ENCODE results near the gene KIR3DL2.
"Not testable (repeated sequence)": the region's sequence is repeated elsewhere in the genome, so short reads cannot be mapped to it uniquely, and the experiment has no call there.

The KIR3DL2 gene

DNA sequence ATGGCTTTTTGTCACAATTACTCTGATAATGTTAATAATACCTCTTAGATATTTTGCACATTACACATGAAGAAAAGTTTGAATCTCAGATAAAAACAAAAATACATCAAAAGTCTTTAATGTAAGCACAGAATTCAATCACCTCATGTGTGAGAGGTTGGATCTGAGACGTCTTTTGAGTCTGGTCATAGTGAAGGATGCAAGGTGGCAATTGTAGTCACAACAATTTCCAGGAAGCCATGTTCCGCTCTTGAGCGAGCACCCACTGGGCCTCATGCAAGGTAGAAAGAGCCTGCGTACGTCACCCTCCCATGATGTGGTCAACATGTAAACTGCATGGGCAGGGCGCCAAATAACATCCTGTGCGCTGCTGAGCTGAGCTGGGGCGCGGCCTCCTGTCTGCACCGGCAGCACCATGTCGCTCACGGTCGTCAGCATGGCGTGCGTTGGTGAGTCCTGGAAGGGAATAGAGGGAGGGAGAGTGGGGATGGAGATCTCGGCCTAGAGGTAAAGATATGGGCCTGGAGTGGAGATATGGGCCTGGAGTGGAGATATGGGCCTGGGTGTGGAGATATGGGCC, at the start of gene KIR3DL2:
TSS of gene KIR3DL2 (plus strand) at position 383 of the 580 bp plus-strand sequence. CDS start at position 416, 33 bp downstream.
- not testable (repeated sequence) for H3K4me3 ChIP-seq (ENCODE audit: low read depth, low read length); DNase-seq (ENCODE audit: low read depth)

DNA sequence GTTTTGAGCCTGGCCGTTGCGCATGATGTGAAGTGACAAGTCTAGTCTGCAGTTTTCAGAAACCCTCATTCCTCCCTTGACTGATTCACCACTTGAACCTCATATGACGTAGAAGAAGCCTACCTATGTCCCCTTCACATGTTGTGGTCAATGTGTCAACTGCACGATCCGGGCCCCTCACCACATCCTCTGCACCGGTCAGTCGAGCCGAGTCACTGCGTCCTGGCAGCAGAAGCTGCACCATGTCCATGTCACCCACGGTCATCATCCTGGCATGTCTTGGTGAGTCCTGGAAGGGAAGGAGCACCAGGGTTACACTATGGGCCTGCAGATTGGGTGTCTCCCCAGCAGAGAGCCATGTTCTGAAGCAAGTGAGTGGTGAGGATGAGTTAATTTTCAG, 46.8 kb upstream of the KIR3DL2 start, which contains the start of gene KIR2DL4:
TSS of gene KIR2DL4 (plus strand) at position 201 of the 400 bp plus-strand sequence. CDS start at position 243, 42 bp downstream.
- TF ChIP-seq, protein P1, sequence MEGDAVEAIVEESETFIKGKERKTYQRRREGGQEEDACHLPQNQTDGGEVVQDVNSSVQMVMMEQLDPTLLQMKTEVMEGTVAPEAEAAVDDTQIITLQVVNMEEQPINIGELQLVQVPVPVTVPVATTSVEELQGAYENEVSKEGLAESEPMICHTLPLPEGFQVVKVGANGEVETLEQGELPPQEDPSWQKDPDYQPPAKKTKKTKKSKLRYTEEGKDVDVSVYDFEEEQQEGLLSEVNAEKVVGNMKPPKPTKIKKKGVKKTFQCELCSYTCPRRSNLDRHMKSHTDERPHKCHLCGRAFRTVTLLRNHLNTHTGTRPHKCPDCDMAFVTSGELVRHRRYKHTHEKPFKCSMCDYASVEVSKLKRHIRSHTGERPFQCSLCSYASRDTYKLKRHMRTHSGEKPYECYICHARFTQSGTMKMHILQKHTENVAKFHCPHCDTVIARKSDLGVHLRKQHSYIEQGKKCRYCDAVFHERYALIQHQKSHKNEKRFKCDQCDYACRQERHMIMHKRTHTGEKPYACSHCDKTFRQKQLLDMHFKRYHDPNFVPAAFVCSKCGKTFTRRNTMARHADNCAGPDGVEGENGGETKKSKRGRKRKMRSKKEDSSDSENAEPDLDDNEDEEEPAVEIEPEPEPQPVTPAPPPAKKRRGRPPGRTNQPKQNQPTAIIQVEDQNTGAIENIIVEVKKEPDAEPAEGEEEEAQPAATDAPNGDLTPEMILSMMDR (IDR thresholded peaks at IDR 0.05; ENCODE audit: low read depth, low read length, missing control alignments): no peak
- no peak within 1 kb of the TSS for H3K4me3 ChIP-seq (ENCODE audit: low read depth, low read length)
- no peak for DNase-seq (ENCODE audit: low read depth)

- H3K4me3 ChIP-seq (ENCODE audit: low read depth, low read length): no peak overlapping the region
- DNase-seq (ENCODE audit: low read depth): no peak
- TF ChIP-seq, protein P1 (IDR thresholded peaks at IDR 0.05; ENCODE audit: low read depth, low read length, missing control alignments): no peak
Measured at GRCh38 chr19:54804101-54804500, 46.1 kb upstream of the KIR3DL2 start.

DNA sequence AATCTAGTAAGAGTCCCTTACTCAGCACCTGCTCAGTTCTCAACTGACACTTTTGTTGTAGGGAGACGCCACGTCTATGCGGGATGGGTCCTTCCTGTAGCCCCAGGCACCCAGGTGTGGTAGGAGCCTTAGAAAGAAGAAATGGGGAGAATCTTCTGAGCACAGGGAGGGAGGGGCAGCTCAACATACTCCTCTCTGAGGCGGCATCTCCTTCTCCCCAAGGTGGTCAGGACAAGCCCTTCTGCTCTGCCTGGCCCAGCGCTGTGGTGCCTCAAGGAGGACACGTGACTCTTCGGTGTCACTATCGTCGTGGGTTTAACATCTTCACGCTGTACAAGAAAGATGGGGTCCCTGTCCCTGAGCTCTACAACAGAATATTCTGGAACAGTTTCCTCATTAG, 45.7 kb upstream of the KIR3DL2 start:
- TF ChIP-seq, protein P1 (IDR thresholded peaks at IDR 0.05; ENCODE audit: low read depth, low read length, missing control alignments): no peak
- no peak overlapping the region for H3K4me3 ChIP-seq (ENCODE audit: low read depth, low read length)
- DNase-seq (ENCODE audit: low read depth): no peak

DNA sequence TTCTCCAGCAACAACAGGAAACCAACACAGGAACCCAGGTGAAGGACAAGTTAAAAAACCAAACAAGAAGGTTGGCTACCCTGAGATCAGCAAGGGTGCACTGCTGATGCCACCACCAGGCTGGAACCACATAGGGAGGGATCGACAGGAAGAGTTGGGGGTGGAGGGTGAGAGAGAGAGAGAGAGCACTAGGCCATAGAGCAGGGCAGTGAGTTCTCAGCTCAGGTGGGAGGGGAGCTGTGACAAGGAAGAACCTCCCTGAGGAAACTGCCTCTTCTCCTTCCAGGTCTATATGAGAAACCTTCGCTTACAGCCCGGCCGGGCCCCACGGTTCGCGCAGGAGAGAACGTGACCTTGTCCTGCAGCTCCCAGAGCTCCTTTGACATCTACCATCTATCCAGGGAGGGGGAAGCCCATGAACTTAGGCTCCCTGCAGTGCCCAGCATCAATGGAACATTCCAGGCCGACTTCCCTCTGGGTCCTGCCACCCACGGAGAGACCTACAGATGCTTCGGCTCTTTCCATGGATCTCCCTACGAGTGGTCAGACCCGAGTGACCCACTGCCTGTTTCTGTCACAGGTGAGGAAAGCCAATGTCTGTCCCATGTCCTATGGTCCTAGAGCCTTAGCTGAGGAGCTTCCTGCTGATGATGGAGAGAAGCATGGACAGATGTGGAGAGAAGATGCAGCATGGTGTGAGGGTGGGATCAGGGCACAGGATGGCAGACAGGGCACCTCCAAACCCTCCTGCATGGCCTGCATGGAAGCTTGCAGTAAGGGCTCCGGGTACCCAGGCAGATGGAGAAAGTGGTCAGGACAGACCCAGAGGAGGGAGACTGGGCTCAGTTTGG, 44.4 kb upstream of the KIR3DL2 start:
- TF ChIP-seq, protein P1 (IDR thresholded peaks at IDR 0.05; ENCODE audit: low read depth, low read length, missing control alignments): no peak
- DNase-seq (ENCODE audit: low read depth): no peak
- H3K4me3 ChIP-seq (ENCODE audit: low read depth, low read length): no peak overlapping the region

GRCh38 chr19:54806516-54806838, 43.8 kb upstream of the KIR3DL2 start:
- TF ChIP-seq, protein P1 (IDR thresholded peaks at IDR 0.05; ENCODE audit: low read depth, low read length, missing control alignments): no peak
- no peak overlapping the region for H3K4me3 ChIP-seq (ENCODE audit: low read depth, low read length)
- no peak for DNase-seq (ENCODE audit: low read depth)

- DNase-seq (ENCODE audit: low read depth); H3K4me3 ChIP-seq (ENCODE audit: low read depth, low read length): not testable (repeated sequence)
Measured at GRCh38 chr19:54814571-54814970, 35.7 kb upstream of the KIR3DL2 start.

DNA sequence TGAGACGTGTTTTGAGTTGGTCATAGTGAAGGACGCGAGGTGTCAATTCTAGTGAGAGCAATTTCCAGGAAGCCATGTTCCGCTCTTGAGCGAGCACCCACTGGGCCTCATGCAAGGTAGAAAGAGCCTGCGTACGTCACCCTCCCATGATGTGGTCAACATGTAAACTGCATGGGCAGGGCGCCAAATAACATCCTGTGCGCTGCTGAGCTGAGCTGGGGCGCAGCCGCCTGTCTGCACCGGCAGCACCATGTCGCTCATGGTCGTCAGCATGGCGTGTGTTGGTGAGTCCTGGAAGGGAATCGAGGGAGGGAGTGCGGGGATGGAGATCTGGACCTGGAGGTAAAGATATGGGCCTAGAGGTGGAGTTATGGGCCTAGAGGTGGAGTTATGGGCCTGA, 34.0 kb upstream of the KIR3DL2 start, which contains the start of gene KIR3DL1:
TSS of gene KIR3DL1 (plus strand) at position 218 of the 400 bp plus-strand sequence.
- H3K4me3 ChIP-seq (ENCODE audit: low read depth, low read length); DNase-seq (ENCODE audit: low read depth): not testable (repeated sequence)

Measured in GM12864 (cell line).